ENCODE data around the gene LTA.
"Not testable (repeated sequence)": the region's sequence is repeated elsewhere in the genome, so short reads cannot be mapped to it uniquely, and the experiment has no call there.

The LTA gene

GRCh38 chr6:31590691-31591090, 18.6 kb downstream of the LTA start:
- DNase-seq, result not testable (repeated sequence)

- DNase-seq, result no peak
Measured at GRCh38 chr6:31592396-31592771, 20.3 kb downstream of the LTA start.

- DNase-seq, result no peak
Measured at GRCh38 chr6:31597006-31597405, 24.9 kb downstream of the LTA start.

GRCh38 chr6:31607317-31607716, 35.2 kb downstream of the LTA start:
- no peak for DNase-seq

GRCh38 chr6:31609519-31610406, 37.7 kb downstream of the LTA start:
- no peak for DNase-seq

GRCh38 chr6:31610968-31611367, 38.9 kb downstream of the LTA start:
- DNase-seq, result no peak

- no peak for DNase-seq
Measured at GRCh38 chr6:31614075-31614619, 42.1 kb downstream of the LTA start.

GRCh38 chr6:31614684-31615578, 42.8 kb downstream of the LTA start, which contains the start of gene AIF1:
Gene AIF1 (plus strand): TSS chr6:31615234. CDS start chr6:31615330, 96 bp downstream.
- DNase-seq, result no peak

GRCh38 chr6:31615748-31616147, 43.7 kb downstream of the LTA start:
- no peak for DNase-seq

GRCh38 chr6:31617010-31617409, 44.9 kb downstream of the LTA start:
- no peak for DNase-seq

GRCh38 chr6:31619805-31620585, 47.9 kb downstream of the LTA start:
- peak; percentile 95 for DNase-seq

GRCh38 chr6:31620586-31621319, 48.7 kb downstream of the LTA start, which contains the start of gene PRRC2A:
Gene PRRC2A (plus strand): TSS chr6:31620715. CDS start chr6:31622790, 2,075 bp downstream.
- DNase-seq, result peak; percentile 93

GRCh38 chr6:31621320-31621939, 49.3 kb downstream of the LTA start:
- no peak for DNase-seq

- no peak for DNase-seq
Measured at GRCh38 chr6:31621991-31622390, 49.9 kb downstream of the LTA start.

GRCh38 chr6:31622684-31623091, 50.6 kb downstream of the LTA start:
- no peak for DNase-seq

Data from activated CD4-positive, CD25-positive, alpha-beta regulatory T cell treated with anti-CD3 and anti-CD28 coated beads, Interleukin-2, amount 50 U/mL, for 72 hours (primary cell).